COR-L47 (cell line): Measurements from ENCODE around the gene INTS11.

ENCODE experiments used
- DNase-seq: peaks from one replicate; lab custom pipeline; 2025; lab: John Stamatoyannopoulos, UW

INTS11 gene

DNA sequence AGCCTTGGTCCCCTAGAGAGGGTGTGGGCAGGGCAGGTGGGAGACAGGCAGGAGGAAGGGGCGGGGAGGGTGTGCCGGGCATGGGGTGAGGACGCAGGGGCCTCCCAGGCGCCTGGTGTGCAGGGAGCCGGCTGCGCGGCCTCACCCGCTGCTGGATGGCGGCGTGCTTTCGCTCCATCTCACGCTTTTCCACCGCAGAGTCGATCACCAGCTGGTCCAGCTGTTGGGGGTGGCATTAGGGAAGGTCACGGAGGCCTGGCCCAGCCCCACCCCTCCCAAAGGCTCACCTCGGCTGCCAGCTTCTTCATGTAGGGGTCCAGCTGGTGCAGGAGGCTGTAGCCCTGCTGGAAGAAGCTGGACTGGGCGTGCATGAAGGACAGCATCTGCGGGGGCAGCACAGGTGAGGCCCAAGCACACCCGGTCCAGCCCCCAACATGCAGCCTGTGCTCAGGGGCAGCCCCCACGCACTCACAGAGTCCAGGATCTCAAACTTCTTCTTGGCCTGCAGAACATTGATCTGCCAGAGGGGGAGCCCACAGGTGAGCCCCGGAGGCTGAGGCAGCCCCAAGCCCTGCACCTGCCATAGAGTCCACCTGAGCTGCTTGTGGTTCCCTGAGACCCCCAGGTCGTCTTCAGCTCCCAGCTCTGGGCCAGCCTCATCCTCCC is 24.6 kb downstream of the INTS11 start:
- no peak for DNase-seq

DNA sequence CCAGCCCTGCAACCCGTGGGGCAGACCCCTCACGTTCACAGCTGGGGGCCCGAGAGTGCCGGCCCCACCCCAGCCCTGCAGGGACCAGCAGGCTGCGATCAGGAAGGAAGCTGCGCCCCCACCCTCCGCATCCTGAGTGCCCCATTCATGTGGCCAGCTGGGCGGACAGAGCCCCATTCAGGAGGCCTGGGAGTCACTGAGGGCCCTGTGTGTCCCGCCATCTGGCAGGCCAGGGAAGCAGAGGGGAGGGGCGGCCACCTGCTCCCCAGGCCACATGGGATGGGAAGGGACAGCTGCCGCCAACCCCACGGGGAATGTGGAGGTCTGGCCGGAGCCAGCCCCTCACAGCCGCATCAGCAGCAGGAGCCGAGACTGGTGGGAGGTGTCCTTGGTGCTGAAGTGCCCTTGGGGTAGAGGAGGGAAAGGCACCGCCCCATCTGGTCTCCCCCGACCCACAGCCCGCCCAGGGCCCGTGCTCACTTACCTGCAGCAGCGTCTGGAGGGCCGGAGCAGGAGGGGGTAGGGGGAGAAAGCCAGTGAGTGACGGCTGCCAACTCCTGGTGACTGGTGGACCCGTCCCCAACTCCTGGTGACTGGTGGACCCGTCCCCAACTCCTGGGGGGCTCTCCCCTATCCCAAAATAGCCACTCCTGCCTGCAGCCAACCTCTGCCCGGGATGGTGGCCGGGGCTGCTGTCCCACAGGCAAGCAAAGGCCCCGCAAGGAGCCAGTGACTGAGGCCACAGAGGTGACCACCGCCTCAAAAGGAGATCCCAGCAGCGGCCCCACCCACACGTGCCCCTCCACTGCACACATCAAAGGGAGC is 25.4 kb downstream of the INTS11 start:
- no peak for DNase-seq

DNA sequence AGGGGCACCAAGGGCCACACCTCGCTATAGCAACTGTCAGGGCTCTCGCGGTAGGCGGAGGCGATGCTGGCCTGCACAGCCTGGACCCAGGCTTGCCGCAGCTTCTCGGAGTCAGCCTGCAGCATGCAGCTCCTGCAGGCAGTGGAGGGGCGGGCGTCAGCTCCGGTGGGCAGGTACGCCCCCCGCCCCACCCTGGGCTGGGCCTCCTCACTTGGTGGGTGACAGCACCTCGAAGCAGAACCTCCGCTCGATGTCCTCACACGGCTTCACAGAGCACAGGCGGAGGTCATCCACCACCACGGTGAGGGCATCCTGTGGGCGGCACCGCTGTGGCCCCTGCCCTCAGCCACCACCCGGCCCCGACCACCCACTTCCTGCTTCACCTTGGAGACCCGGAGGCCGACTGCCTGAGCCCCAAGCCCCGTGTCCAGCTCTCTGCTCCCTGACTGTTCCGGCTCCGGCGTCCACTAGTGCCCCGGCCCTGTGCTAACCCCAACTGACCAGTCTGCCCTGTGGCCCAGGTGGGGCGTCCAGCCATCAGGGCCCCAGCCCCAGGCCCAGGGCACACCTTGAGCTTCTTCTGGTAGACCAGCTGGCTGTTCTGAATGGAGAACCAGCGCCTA is 26.5 kb downstream of the INTS11 start:
- no peak for DNase-seq

DNA sequence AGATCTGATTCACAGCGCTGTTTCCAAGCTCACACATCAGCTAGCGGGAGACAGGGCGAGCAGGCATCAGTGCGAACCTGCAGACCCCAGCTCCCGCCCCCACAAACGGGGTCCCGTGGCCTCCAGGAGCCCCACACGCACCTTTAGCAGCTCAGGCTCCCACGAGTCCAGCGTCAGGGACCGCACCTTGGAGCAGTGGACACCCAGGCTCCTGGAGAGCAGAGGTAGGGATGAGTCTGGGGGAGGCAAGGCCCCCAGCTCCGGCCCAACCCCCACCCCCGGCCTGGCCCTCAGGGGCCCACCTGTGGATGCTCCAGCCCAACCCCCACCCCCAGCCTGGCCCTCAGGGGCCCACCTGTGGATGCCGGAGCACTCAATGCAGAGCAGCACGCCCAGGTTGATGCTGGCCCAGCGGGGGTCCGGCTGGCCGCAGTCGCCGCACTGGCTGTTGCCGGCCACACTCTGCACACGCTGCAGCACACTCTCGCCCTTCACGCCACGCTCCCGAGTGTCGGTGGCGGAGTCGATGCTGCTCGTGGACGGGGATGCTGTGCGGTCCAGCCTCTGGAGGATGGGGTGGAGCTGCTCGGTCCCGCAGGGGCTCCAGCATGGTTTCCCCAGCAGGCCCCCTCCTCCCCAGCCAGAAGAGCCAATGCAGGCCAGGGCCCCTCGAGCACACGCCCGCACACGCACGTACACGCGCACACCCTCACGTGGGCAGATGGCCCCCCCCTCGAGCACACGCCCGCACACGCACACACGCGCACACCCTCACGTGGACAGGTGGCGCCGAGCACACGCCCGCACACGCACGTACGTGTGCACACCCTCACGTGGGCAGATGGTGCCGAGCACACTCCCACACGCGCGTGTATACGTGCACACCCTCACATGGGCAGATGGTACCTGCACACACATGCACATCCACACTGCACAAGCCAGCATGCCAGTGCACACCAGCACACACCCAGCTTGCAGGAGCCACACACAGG is 28.1 kb downstream of the INTS11 start:
- no peak for DNase-seq

DNA sequence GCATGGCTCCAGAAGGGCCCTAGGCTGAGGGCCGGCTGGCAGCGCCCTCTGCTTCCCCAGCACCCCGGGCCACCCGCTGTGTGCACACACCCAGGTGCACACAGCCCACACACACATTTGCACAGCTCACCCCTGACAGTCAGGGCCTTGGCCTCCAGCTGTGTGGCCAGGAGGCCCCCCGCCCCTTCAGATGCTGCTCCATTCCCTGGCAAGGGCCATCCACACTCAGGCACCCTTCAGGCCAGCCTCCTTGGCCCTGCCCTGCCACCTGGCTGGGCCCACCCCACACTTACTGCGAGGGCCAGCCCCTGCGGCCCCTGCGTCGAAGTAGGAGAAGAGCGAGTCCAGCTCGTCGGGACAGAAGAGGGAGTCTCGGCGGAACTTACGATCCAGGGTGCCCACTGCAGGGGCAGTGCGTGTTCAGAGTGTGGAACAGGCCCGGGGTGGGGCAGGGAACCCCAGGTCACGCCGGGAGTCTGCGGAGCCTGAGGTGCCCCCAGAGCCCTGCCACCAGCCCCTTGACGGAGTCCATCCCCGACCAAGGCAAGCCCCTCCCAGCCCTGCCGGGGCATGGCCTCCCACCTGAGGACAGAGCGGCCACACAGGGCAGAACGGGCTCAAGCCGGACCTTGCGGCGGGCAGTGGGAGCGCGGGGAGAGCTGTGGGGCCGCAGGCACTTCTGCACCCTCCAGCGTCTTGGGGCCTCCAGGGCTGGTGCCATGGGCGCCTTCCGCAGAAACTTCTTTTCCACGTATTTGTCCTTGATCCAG is 29.1 kb downstream of the INTS11 start:
- no peak for DNase-seq

DNA sequence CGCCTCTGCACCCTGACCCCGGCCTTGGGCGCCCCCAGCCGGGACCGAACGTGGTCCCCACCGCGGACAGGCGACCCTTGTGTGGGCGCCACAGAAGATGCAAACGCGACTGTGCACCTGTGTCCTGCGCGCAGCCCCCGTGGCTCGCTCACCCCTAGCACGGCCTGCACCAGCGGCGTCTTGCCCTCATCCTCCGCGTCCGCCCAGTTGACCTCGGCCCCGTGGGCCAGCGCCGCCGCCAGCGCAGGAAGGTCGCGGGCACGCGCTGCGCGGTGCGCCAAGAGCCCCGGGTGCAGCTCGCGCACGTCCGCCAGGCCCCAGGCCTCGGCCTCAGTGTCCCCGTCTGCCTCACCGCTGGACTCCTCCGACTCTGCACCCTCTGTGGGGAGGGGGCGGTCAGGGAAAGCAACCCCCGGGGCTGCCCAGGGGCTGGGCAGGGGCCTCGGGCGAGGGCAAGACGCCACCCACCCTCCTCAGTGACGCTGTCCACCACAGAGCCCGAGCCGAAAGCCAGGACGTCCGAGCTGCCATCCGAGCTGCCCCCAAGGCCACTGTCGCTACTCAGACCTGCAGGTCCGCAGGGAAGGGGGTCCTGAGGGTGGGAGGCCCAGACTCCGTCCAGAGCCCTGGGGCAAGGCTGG is 30.1 kb downstream of the INTS11 start:
- DNase-seq, result no peak

DNA sequence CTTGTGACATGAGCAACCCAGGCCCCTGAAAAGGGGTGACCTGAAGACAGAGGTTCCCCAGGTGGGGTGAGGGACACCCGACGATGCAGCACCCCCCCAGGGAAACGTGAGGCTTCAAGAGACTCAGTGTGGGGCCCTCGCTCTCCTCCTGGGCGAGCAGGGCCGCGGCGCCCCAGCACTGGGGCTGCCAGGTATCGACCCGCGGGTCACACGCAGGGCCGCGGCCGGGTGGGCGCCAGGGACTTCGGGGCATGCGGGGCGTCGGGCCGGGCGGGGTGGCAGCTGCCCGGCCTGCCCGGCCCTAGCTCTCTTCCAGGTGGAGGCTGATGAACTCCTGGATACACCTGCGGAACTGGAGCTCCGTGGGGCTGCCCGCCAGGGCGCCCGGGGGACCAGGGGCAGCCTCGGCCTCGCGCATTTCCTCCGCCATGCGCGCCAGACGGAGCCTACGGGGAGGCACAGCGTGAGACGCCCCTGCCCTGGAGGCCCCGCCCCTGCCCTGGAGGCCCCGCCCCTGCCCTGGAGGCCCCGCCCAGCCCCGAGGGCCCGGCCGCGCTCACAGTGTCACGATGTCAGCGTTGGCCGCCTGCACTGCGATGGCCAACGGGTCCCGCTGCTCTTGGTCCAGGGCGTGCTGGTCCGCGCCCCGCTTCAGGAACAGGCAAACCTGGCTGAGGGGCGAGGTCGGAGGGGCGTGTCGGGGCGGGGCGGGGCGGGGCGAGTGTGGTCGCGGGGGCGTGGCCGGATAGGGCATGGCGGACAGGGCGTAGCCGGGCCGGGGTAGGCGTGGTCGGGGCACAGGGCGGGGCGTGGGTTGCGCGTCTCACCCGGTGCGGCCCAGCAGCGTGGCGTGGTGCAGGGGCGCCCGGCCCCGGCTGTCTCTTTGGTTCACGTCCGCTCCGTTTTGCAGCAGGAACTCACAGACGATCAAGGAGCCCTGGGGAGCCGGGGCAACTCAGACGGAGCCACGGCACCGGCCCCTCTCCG is 30.9 kb downstream of the INTS11 start:
- DNase-seq, result no peak

DNA sequence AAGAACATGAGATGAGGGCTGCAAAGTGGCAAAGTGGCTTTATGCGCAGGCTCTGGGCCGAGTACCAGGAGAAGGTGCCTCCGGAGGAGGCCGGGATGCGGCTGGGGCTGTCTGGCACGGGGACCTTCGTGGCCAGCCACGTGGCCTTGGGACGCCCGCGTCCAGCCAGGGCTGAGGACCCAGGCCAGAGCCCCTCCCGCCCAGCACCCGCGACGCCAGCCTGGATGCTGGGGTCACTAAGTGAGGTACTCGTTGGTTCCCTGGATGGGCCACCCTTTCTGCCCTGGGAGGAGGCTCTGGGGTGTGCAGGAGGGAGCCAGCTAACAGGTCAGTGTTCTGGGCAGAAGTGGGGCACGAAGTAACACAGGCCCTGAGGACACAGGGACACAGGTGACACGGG is 31.6 kb downstream of the INTS11 start:
- no peak for DNase-seq

DNA sequence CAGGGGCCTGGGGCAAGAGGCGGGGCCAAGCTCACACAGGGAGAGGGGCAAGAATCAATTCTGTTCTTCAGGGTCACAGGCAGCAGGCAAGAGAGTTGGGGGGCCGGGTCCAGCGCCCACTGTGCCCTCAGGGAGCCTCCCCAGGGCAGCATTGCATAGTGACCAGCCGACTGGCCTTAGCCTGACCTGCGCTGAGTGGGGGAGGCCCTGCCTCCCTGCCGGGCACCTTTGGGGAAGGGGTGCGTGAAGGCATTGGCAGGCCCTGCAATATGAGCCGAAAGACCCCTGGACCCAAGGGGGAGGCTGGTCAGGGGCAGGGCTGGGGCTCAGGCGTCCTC is 32.0 kb downstream of the INTS11 start:
- no peak for DNase-seq

DNA sequence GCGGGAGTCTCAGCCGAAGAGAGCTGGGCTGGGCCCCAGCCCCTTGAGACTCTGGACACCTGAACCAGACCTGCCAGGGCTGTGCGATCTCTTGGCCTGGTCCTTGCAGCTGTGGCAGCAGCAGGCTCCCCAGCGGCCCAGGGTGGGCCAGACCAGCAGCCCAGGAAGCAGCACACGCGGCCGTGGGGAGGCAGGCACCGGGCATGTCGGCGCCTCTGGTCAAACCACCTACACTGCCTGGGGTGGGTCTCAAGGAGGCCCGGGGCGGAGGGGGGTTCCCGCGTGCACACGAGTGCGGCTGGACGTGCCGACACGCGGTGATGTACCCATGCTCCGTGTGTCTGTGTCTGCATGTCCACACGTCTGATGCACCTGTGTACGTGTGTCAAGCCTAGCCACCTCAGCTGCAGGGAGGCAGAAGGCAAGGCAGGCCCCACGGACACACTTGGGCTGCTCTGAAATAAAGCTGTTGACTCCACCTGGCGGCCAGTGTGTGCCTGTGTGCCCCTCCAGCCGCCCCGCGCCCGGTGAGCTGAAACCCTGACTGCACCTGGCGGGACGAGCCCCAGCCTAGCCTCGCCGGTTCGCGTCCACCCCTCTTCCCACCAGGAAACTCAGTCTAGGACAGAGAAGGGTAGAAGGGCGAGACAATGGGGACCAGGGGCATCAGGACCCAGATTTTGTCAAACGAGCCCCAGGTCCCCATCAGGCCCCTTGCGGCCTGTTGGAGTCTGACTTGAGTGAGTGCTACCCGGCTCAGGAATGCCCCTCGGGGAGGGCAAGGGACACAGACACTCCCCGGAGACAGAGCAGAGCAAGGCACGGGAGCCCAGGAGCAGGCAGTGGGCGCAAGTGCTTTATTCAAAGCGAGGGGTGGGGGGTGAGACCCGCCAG is 32.7 kb downstream of the INTS11 start:
- DNase-seq, result peak; percentile 79

DNA sequence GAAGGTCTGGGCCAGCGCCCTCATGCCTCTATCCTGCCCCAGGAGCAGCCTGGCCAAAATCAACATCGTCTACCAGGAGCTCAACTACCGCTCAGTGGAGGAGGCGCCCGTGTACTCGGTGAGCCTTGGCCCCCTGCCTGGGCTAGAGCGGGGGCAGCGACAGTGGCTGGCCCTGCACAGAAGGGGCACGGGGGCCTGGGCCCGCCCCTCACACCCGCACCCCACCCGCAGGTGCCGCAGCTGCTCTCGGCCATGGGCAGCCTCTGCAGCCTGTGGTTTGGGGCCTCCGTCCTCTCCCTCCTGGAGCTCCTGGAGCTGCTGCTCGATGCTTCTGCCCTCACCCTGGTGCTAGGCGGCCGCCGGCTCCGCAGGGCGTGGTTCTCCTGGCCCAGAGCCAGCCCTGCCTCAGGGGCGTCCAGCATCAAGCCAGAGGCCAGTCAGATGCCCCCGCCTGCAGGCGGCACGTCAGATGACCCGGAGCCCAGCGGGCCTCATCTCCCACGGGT is 33.4 kb downstream of the INTS11 start:
- peak; percentile 59 for DNase-seq

DNA sequence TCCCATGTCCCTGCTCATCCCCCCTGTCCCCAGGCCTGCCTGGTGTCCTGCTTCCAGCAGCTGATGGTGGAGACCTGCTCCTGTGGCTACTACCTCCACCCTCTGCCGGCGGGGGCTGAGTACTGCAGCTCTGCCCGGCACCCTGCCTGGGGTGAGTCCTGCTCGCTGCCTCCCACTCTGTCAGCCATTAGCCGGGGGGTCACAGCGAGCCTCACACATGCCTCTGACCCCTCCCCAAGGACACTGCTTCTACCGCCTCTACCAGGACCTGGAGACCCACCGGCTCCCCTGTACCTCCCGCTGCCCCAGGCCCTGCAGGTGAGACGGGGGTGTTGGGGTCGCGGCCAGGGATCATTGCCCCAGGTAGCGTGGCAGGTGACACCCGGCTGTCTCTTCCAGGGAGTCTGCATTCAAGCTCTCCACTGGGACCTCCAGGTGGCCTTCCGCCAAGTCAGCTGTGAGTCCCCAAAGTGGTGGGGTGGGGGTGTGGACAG is 34.2 kb downstream of the INTS11 start:
- peak; percentile 46 for DNase-seq

DNA sequence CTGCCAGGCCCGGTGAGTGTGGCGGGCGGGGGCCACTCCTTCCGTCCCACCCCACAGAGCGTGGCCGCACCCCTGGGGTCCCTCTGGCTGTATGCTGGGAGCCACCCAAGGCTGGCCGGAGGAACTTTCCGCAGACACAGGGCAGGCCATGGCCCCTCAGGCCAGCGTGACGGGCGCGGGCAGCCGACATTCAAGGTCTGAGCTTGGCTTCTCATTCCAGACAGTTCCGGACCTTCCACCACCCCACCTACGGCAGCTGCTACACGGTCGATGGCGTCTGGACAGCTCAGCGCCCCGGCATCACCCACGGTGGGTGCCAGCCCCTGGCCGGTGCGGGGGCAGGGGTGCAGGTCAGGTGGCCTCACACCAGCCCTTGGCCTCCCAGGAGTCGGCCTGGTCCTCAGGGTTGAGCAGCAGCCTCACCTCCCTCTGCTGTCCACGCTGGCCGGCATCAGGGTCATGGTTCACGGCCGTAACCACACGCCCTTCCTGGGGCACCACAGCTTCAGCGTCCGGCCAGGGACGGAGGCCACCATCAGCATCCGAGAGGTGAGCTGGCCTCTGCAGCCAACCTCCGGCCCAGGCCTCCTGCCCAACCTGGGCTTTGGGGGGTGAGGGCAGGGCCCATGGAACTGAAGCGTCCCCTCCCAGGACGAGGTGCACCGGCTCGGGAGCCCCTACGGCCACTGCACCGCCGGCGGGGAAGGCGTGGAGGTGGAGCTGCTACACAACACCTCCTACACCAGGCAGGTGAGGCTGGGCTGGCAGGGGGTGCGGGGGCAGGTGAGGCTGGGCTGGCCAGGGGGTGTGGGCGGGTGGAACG is 37.0 kb downstream of the INTS11 start:
- DNase-seq, result peak; percentile 44

DNA sequence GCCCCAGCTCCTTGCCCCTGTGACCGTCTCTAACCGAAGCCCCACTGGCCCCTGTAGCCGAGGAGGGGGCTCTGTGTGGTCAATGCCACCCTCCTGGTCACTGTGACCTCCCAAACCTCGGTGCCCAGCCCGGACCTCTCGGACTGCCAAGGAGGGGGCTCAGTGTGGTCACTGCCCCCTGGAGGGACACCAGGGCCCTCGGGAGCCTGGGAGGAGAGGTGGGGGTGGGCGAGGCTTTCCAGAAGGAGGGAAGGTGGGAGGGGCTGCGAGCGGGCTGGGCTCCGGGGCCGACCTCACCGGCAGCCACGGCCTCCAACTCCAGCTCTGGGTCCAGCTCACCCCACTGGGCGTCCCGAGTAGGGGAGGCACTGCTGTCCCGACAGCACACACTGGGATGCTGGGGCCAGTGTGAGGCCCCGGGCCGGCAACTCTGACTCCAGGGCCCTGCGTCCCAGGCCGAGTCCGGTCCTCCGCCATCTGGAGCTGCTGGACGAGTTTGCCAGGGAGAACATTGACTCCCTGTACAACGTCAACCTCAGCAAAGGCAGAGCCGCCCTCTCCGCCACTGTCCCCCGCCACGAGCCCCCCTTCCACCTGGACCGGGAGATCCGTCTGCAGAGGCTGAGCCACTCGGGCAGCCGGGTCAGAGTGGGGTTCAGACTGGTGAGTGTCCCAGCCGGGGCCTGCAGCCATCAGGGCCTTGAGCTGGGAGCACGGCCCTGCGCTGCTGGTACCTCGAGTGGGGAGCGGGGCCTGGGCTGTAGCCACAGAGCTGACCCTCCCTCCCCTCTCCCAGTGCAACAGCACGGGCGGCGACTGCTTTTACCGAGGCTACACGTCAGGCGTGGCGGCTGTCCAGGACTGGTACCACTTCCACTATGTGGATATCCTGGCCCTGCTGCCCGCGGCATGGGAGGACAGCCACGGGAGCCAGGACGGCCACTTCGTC is 37.9 kb downstream of the INTS11 start:
- DNase-seq, result no peak

DNA sequence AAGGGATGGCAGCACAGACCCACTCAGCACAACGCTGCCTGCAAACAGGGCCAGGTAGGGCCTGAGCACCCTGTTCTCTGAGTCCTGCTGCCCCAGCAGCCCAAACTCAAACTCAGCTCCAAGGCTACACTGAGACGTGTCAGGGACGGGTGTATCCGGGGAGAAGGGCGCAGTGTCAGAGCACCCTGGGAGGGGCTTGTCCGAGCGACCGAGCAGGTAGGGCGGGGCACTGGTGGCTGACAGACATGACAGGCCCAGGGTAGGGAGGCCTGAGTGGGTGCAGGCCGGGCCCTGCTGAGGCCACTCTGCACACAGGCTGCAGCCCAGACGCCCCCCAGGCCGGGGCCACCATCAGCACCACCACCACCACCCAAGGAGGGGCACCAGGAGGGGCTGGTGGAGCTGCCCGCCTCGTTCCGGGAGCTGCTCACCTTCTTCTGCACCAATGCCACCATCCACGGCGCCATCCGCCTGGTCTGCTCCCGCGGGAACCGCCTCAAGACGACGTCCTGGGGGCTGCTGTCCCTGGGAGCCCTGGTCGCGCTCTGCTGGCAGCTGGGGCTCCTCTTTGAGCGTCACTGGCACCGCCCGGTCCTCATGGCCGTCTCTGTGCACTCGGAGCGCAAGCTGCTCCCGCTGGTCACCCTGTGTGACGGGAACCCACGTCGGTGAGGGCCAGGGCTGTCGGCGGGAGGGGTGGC is 38.7 kb downstream of the INTS11 start:
- no peak for DNase-seq
